ENCODE results near the gene HIVEP3.

Gene HIVEP3

DNA sequence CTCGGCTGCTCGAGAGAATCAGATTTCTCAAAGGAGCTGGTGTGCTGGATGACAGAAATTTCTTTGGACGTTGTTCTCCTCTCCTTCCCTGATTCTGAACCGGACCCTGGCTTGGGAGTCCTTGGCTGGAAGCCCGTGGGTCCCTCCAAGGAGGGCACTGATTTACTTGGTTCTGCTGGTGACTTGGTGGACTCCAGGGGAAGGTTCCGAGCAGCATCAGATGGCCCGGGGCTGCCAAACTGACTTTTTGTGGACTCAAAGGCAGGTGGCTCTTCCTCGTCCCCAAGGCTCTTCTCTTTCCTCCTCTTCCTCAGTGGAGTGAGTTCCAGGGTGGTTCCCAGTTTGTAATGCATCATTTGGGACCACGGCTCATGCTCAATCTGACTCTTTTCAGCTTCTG is 336.4 kb downstream of the HIVEP3 start:
- no peak for DNase-seq (ENCODE audit: low read depth)

- DNase-seq (ENCODE audit: low read depth): no peak
Observed at GRCh38 chr1:41582004-41582325, 336.8 kb downstream of the HIVEP3 start.

DNA sequence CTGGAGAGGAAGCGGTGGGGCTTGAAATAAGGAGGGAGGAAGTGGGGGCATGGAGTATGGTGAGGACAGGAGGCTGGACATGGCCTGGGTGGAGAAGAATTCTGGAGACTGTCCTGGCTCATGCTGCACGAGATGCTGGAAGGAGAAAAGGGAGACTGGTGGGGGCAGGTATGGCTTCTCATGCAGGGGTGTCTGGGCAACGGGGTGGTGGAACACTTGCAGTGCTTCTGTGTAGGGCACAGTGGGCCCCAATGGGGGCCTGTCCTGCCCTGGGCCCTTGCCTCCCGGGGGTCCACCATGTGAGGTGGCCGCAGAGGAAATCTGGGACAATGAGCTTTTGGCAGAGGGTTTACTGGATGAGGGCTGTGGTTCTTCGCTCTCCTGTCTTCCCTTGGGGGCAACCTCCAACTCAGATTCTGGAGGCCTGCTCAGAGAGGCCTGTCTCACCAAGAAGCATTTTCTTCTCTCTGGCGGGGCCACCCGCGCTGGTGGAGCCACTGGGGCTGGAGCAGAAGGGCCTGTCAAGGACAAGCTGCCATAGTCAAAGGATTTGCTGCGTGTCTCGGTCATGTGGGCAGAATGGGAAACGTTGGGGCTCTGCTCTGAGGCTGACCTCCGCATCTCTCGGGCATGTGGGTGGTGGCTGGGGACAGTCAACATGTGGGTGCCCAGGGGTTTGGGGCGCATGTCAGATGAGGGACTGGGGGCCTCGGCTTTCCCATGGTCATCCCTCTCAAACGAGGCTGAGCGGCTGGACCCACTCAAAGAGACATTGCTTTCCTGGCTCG is 337.3 kb downstream of the HIVEP3 start:
- no peak for DNase-seq (ENCODE audit: low read depth)

DNA sequence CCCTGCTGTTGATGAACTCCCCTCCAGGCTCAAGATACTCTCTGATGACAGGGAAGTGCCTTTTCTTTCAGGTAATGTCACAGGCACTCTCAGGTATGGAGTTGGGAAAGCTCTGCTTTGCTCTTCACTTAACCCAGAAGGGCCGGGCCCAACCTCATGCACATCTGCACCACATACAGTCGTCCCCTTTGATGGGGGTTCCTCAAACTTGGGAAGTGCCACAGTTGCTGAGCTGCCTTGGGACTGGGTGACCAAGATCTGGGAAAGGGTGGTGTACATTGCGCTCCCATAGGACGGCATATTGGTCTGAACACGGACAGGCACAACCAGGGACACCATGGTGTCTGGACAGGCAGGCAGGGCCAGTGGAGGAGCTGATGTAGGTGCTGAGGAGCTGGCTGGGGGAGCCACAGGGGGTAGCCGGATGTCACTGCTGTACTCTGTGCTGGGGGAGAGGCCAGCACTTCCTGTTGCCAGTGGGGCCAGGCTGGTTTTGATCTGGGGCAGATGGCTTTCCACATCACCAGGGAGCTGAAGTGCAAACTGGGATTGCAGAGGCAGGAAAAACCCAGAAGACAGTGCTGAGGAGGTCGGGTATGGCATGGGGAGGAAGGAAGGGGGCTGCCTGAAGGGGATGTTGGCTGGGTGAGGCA is 338.1 kb downstream of the HIVEP3 start:
- DNase-seq (ENCODE audit: low read depth): no peak

- no peak for DNase-seq (ENCODE audit: low read depth)
Observed at GRCh38 chr1:41580021-41580420, 338.7 kb downstream of the HIVEP3 start.

GRCh38 chr1:41578712-41579335 is 339.9 kb downstream of the HIVEP3 start:
- peak; percentile 4 for DNase-seq (ENCODE audit: low read depth)

DNA sequence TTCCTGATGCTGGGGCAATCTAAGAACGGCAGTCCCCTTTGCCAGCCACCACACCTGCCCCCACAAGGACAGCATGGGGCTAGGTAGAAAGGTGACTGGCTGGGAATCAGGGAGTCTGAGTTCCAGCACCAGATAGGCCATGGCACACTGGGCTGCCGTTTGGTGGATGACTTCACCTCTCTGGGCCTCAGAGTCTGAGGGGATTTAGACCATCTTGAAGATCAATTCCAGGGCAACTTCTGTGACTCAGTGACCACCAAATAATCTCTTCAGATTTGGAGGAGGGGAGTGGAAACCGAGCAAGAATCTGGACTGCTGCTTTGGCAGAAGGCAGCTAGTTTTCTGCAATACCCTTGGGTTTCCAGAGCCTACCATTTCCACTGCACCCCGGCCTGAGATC is 342.1 kb downstream of the HIVEP3 start:
- no peak for DNase-seq (ENCODE audit: low read depth)

- DNase-seq (ENCODE audit: low read depth): no peak
Observed at GRCh38 chr1:41576206-41576605, 342.5 kb downstream of the HIVEP3 start.

- no peak for DNase-seq (ENCODE audit: low read depth)
Observed at GRCh38 chr1:41574842-41575241, 343.9 kb downstream of the HIVEP3 start.

DNA sequence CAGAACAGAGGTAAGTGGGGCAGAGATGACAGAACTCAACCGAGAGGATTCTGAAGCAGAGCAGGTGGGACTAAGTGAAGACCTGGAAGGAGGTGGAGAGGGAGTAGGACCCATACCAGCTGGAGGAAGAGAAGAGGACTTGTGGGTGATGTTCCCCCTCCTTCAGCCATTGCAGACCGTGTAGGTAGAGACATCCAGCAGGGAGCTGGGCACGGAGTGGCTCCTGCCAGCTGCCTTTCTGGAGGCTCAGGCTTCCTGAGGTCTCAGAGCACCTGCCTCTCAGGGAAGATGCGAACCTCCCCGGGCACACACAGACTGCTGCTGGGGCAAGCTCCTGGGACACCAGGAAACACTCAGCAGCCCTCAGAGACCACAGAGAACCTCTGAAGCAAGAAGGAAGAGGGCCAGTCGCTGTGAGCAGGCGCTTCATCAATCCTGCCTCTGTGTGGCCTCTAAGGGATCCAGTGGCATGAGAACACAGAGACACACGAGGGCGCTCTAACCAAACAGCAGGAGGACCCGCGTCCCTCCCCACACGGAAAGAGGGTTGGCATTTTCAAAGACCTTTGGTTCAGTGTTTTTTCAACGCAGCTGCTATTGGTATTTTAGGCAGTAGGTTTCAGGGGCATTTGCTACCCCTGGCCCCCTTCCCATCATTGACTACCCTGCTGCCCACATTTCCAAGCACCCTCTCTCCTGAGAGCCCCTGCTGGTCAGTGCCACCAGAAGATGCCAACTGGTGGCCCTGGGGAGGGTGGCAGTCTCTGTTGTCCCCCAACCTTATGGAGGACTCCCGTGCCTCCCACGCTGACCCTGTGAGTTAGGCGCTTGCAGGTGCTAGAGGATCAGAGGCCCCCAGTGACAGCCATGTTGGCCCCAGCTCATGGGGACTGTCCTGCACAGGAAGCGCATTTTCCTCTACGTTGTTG is 344.7 kb downstream of the HIVEP3 start:
- DNase-seq (ENCODE audit: low read depth): peak; percentile 73

DNA sequence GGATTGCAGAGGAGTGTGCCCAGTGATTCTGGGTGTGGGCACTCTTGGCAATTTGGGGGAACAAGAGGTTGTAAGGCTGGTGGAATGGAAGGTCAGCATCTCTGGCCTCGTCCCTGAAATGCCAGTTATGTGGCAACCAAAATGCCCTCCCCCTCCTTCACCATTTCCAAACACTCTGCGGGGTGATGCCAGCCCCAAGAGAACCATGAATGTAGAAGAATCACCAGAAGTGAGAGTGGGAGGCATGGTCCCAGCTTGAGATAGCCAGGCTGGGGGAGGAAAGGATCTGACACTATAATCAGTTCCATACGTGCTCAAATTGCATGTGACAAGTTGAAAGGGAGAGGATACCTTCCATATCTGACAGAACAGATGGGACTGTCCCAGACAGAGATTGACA is 345.5 kb downstream of the HIVEP3 start:
- DNase-seq (ENCODE audit: low read depth): no peak

- DNase-seq (ENCODE audit: low read depth): no peak
Observed at GRCh38 chr1:41572224-41572623, 346.5 kb downstream of the HIVEP3 start.

- no peak for DNase-seq (ENCODE audit: low read depth)
Observed at GRCh38 chr1:41571041-41571440, 347.7 kb downstream of the HIVEP3 start.

GRCh38 chr1:41568204-41568603 is 350.5 kb downstream of the HIVEP3 start:
- DNase-seq (ENCODE audit: low read depth): no peak

DNA sequence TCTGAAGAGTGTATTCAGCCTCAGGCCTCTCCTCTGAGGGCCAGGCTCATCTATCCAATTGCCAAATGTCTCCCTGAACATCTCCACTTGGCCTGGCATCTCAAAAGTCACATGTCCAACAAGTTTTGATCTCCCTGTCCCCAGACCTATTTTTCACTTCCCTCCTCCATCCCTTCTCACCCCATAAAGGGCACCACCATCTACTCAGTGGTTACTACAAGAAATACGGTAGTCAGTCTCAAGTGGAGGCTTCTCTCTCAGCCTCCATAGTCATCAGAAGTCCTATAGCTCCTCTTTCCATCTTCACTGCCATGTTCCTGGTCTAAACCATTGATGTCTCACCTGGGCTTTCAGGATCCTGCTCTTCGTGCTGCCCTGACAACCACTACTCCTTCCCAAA is 351.8 kb downstream of the HIVEP3 start:
- no peak for DNase-seq (ENCODE audit: low read depth)

DNA sequence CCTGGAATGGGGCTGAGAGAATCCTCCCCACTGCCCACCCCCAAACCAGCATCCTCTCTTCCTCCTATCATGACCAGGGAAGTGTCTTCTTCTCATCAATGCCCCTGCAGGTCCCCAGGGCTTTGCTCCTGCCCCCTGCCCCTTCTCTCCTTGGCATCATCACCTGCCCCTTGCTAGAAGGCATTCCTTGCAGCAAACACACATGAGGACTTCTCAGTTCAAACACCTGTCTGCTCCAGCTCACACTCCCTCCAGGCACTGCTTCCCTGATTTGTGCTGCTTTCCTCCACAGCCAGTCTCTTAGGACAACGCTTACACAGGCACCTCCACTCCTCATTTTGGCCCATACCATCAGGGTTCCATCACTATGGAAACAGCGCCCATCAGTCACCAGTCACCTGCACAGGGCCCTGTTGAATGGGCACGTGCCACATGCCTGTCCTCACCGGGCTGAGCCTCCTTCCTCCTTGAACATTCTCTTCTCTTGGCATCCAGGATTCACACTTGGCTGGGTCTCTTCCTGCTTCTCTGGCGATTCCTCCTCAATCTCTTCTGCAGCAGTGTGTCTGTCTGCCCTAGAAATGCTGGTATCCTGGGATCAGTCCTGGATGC is 352.3 kb downstream of the HIVEP3 start:
- DNase-seq (ENCODE audit: low read depth): no peak

DNA sequence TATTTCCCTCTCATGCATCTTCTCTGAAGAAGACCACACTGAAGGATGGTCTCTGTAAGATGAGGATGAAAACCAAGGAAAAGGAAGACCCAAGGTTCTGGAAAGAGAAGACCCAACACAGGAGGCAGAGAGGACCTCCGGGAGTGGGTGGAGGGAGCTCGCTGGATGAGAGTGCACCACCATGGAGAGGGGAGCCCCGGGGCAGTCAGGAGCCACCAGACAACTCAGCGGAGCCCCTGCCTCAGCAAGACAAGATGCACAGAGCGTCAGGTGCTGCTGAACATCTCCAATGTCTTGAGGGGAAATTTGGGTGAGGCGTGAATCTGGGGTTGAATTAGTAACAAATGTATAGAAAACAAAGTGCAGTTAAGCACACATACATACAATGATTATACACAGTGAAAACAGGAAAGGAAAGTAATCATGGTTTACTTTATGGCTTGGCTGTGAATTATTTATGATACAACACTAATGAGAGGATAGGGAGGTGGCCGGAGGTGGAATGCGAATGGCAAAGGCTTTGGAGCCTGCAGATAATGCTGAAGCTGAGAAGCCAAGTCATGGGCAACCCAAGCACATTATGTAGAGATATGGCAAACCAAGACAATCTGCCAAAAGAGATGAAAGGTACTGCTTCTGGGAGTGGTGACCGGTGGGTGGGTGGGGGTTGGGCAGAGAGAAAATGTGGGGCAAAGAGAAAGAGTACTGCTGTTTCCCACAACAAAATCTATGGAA is 353.8 kb downstream of the HIVEP3 start:
- DNase-seq (ENCODE audit: low read depth): no peak

- DNase-seq (ENCODE audit: low read depth): no peak
Observed at GRCh38 chr1:41562328-41562727, 356.4 kb downstream of the HIVEP3 start.

DNA sequence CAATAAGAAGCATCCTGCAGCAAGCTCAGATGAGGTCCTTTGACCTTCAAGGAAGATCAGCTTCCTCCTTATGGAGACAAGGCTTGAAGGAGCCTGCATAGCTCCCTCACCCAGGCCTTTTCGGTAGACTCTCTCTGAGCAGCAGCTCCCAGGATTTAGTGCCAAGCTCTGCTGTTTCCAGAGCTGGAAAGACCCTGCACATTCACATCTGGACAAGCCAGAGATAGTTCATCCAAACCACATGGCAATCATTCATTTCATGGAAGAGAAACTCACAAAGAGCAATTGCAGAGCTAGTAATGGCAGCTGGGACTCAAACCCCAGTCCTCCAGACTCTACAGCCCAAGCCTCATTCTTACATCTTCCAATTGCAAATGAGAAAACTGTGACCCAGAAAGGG is 357.8 kb downstream of the HIVEP3 start:
- no peak for DNase-seq (ENCODE audit: low read depth)

DNA sequence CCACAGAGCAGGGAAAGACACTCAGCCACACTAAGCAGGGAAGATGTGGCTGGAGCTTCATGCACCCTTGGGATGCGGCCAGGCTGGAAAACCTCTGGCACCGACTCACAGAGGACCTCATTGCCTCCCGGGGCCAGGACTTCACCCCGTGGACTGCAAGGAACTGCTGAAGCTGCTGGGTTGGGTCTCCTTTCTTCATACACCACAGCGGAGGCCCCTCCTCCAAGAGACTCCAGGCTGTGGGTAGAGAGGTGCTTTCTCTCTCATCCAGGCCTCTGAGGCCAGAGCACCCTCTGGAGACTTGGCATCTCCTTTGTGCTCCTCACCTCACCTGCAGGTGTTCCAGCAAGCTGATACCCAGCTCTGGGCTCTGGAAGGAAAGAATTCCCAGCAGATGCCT is 358.2 kb downstream of the HIVEP3 start:
- no peak for DNase-seq (ENCODE audit: low read depth)

- DNase-seq (ENCODE audit: low read depth): no peak
Observed at GRCh38 chr1:41559331-41559730, 359.4 kb downstream of the HIVEP3 start.
